Measurements from ENCODE around the gene STAM. TPM values are rescaled to one million over a fixed set of nuclear protein-coding genes. Genes with fewer than 3 reads are reported as not detected.

The STAM gene
- total and polyA plus RNA-seq, 8 donors: 6.8 to 49.2 (median 10.0) TPM

- no peak for DNase-seq
- H3K27me3 ChIP-seq: no peaks in the 10 kb centered on the region
- H3K4me1 ChIP-seq: no peaks in the 10 kb centered on the region
- no peaks in the 10 kb centered on the region for H3K36me3 ChIP-seq
- no peaks in the 10 kb centered on the region for H3K9me3 ChIP-seq
- no peak overlapping the region for H3K4me3 ChIP-seq
- 91 to 97% (median 94%) methylated on average over 8 of the region's 8 CpGs for WGBS, 5 donors
- intact Hi-C loops (cut with DNase I; ENCODE audit: low total_unique reads): no loop called here
- H3K27ac ChIP-seq: no peak overlapping the region
- TF ChIP-seq POLR2A (IDR thresholded peaks at IDR 0.05) (no peak), EP300 (IDR thresholded peaks at IDR 0.05) (no peak), POLR2AphosphoS5 (IDR thresholded peaks at IDR 0.05) (no peak)
- TF ChIP-seq, protein P1, sequence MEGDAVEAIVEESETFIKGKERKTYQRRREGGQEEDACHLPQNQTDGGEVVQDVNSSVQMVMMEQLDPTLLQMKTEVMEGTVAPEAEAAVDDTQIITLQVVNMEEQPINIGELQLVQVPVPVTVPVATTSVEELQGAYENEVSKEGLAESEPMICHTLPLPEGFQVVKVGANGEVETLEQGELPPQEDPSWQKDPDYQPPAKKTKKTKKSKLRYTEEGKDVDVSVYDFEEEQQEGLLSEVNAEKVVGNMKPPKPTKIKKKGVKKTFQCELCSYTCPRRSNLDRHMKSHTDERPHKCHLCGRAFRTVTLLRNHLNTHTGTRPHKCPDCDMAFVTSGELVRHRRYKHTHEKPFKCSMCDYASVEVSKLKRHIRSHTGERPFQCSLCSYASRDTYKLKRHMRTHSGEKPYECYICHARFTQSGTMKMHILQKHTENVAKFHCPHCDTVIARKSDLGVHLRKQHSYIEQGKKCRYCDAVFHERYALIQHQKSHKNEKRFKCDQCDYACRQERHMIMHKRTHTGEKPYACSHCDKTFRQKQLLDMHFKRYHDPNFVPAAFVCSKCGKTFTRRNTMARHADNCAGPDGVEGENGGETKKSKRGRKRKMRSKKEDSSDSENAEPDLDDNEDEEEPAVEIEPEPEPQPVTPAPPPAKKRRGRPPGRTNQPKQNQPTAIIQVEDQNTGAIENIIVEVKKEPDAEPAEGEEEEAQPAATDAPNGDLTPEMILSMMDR (IDR thresholded peaks at IDR 0.05): no peak
These were observed 105.9 kb downstream of the STAM start for GRCh38 chr10:17749890-17750289.

DNA sequence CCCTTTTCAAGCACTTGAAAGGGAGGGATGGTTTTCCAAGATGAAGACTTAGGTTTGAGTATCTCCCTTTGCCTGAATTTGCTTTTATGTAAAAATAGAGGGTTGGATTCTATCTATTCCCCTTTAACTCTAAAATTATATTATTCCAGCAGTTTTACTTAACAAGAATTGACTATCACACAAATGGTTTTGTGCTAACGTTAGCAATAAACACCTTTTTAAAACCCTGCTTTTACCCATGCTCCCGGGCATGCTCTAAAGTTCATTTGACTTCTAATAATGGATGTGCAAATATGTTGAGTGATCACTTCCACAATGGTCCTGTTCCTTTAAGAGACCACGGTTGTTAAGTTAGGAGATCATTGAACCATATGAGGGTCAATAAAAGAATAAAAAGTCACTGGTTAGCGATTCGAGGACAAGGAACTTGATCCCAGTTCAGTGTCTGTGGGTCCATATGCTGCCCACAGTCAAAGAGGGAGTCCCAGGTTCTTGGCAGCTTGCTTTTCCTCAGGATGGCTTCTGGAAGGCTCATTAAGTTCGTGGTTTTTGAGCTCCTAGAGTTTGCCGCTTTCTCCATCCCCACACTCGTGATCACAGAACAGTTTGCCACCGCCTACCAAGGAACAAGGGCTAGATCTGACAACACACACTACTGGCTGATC, 108.0 kb downstream of the STAM start, which contains the start of gene TMEM236:
TMEM236 (plus strand) TSS at position 421 of the 665 bp plus-strand sequence; CDS start at position 516, 95 bp downstream.
- WGBS, 5 donors: 68 to 80% (median 78%) methylated on average over 9 of the region's 9 CpGs
- no peak within 1 kb of the TSS for H3K4me3 ChIP-seq

GRCh38 chr10:17756557-17757217, 112.7 kb downstream of the STAM start:
- no peaks in the 10 kb centered on the region for H3K27me3 ChIP-seq
- intact Hi-C loops (cut with DNase I; ENCODE audit: low total_unique reads): no loop called here
- peak; percentile 31 to 79 for DNase-seq
- H3K4me1 ChIP-seq: peaks cover 0 to 19% (median 5%) of the 10 kb centered on the region in 4 donors
- TF ChIP-seq, protein P1 (IDR thresholded peaks at IDR 0.05): no peak
- TF ChIP-seq POLR2AphosphoS5 (IDR thresholded peaks at IDR 0.05): peak in 1 of 3 donors; percentile 11
- peak overlapping the region; percentile 13 to 74 (median 34) for H3K27ac ChIP-seq
- no peaks in the 10 kb centered on the region for H3K9me3 ChIP-seq
- 41 to 58% (median 45%) methylated on average over 7 of the region's 7 CpGs for WGBS, 5 donors
- H3K36me3 ChIP-seq: no peaks in the 10 kb centered on the region
- peak overlapping the region in 3 of 4 donors; percentile 17 to 22 (median 20) for H3K4me3 ChIP-seq

More for the DNA sequence above, 108.0 kb downstream of the STAM start, which contains the start of gene TMEM236:
- no peaks in the 10 kb centered on the region for H3K27me3 ChIP-seq
- TF ChIP-seq POLR2A (IDR thresholded peaks at IDR 0.05) (no peak), EP300 (IDR thresholded peaks at IDR 0.05) (no peak), POLR2AphosphoS5 (IDR thresholded peaks at IDR 0.05) (no peak)
- TF ChIP-seq, protein P1 (IDR thresholded peaks at IDR 0.05): no peak
- no peaks in the 10 kb centered on the region for H3K9me3 ChIP-seq
- peaks cover 0 to 5% (median 0%) of the 10 kb centered on the region in 4 donors for H3K4me1 ChIP-seq
- H3K27ac ChIP-seq: no peak within 1 kb of the TSS
- no peak for DNase-seq
- intact Hi-C loops (cut with DNase I; ENCODE audit: low total_unique reads): no loop called here
- H3K36me3 ChIP-seq: no peaks in the 10 kb centered on the region

DNA sequence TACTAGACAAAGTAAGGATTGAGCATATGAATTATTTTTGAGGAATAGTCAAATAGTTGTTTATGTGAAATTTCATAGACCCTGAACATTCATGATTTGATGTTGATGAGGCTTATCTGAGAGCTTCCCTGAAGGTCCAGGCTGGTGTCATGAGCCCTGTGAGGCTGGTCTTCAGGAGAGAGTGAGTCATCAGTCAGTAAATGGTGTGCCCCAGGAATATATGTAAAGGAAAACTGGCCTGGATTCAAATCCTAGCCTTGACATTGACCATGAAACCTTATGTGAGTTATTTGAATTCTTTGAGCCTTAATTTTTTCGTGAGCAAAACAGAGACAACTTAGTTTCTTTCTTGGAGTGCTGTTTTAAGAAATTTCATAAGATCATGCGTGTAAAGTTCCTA, 114.2 kb downstream of the STAM start:
- Histone ChIP-seq H3K4me3 (no peak overlapping the region), H3K4me1 (peaks cover 0 to 19% (median 5%) of the 10 kb centered on the region in 4 donors), H3K27me3 (no peaks in the 10 kb centered on the region), H3K9me3 (no peaks in the 10 kb centered on the region), H3K27ac (no peak overlapping the region), H3K36me3 (no peaks in the 10 kb centered on the region)
- intact Hi-C loops (cut with DNase I; ENCODE audit: low total_unique reads): no loop called here
- DNase-seq: no peak
- no peak for TF ChIP-seq EP300 (IDR thresholded peaks at IDR 0.05)
- no peak for TF ChIP-seq POLR2A (IDR thresholded peaks at IDR 0.05)
- WGBS, 5 donors: 79 to 94% (median 86%) methylated on average over 2 of the region's 2 CpGs
